ENCODE data around the gene CDH5. TPM values are rescaled to one million over a fixed set of nuclear protein-coding genes. Genes with fewer than 3 reads are reported as not detected.

Gene CDH5
- total RNA-seq, 1 donor from 2014 or later = 0.63 TPM

DNA sequence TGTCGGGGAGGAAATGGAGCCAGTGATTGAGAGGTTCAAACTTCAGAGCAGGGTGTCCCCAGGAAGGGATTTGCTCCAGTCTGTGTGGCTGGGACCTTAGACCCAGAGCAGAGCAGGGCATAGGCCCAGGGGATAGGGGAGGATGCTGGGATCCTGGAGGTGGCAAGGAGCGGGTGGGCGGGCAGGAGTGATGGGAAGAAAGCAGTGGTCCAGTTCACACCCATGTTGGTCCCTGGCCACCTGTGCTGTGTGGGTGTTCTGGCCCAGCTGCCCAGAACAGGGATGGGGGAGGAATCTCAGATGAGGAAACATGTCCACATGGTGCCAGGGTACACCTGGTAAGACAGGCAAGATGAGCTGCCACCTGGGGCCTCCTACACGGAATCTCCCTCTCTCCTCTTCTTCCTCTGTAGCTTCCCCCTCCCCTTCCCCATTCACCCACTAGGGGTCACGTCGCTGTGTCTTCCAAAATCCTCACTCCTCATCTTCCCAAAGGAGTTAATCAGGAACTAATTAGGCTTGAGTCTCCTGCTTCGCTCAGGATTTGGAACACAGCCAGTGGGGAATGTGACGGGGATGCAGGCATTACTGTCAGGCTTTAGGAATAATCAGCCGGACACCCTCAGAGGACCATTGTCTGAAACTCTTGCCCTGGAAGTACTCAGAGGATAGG, 62.9 kb downstream of the CDH5 start:
- no peak overlapping the region for H3K4me3 ChIP-seq (ENCODE audit: low read depth, low read length)
- TF ChIP-seq, protein P1, sequence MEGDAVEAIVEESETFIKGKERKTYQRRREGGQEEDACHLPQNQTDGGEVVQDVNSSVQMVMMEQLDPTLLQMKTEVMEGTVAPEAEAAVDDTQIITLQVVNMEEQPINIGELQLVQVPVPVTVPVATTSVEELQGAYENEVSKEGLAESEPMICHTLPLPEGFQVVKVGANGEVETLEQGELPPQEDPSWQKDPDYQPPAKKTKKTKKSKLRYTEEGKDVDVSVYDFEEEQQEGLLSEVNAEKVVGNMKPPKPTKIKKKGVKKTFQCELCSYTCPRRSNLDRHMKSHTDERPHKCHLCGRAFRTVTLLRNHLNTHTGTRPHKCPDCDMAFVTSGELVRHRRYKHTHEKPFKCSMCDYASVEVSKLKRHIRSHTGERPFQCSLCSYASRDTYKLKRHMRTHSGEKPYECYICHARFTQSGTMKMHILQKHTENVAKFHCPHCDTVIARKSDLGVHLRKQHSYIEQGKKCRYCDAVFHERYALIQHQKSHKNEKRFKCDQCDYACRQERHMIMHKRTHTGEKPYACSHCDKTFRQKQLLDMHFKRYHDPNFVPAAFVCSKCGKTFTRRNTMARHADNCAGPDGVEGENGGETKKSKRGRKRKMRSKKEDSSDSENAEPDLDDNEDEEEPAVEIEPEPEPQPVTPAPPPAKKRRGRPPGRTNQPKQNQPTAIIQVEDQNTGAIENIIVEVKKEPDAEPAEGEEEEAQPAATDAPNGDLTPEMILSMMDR (conservative IDR thresholded peaks at IDR 0.05; ENCODE audit: low read depth, low read length) = peak; percentile 22
- DNase-seq (ENCODE audit: low read depth) = no peak

DNA sequence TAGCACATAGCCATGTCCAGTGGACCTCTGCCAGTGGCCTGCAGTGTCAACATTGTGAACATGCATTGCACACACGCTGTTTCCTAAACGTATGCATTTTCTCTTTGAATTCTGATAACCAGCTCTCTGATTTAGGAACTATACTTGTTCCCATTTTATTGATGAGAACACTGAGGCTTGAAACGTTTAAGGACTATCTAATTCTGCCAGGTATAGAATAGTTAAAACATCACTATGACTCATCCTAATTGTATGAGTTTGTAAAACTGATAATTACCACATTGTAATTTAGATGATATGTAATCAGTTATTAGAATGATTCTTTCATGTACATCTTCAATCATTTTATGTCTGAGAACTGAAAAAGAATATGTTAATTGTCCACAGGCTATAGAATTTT, 63.7 kb downstream of the CDH5 start:
- DNase-seq (ENCODE audit: low read depth) = no peak
- TF ChIP-seq, protein P1 (conservative IDR thresholded peaks at IDR 0.05; ENCODE audit: low read depth, low read length) = no peak
- H3K4me3 ChIP-seq (ENCODE audit: low read depth, low read length) = no peak overlapping the region

DNA sequence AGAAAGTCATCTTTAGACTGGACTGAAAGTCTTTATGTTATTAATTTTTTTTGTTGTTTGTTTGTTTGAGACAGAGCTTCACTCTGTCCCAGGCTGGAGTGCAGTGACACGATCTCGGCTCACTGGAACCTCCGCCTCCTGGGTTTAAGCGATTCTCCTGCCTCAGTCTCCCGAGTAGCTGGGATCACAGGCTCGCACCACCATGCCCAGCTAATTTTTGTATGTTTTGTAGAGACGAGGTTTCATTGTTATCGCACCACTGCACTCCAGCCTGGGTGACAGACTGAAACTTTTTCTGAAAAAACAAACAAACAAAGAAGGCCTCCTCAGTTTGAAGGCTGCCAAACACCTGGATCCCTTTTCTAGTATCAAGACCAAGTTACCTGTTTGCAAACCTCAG, 65.3 kb downstream of the CDH5 start:
- H3K4me3 ChIP-seq (ENCODE audit: low read depth, low read length) = no peak overlapping the region
- TF ChIP-seq, protein P1 (conservative IDR thresholded peaks at IDR 0.05; ENCODE audit: low read depth, low read length) = no peak
- DNase-seq (ENCODE audit: low read depth) = no peak

DNA sequence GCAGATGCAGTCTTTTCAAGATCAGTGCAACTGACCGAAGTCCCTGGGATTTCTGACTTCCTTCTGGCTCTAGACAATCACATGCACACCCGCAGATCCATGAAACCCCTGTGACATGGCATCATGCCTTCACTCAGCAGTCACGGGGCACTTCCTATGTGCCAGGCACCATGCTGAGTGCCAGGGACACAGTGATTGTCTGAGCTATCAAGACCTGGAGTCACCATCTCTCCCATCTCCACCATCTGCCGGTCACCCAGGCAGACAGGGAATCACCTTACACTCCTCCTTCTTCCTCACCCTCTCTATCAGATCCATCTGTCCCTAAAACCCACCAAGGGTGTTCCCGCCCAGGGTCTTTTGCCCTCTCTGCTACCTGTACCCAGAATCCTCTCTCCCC, 65.9 kb downstream of the CDH5 start:
- no peak overlapping the region for H3K4me3 ChIP-seq (ENCODE audit: low read depth, low read length)
- TF ChIP-seq, protein P1 (conservative IDR thresholded peaks at IDR 0.05; ENCODE audit: low read depth, low read length) = no peak
- DNase-seq (ENCODE audit: low read depth) = no peak

DNA sequence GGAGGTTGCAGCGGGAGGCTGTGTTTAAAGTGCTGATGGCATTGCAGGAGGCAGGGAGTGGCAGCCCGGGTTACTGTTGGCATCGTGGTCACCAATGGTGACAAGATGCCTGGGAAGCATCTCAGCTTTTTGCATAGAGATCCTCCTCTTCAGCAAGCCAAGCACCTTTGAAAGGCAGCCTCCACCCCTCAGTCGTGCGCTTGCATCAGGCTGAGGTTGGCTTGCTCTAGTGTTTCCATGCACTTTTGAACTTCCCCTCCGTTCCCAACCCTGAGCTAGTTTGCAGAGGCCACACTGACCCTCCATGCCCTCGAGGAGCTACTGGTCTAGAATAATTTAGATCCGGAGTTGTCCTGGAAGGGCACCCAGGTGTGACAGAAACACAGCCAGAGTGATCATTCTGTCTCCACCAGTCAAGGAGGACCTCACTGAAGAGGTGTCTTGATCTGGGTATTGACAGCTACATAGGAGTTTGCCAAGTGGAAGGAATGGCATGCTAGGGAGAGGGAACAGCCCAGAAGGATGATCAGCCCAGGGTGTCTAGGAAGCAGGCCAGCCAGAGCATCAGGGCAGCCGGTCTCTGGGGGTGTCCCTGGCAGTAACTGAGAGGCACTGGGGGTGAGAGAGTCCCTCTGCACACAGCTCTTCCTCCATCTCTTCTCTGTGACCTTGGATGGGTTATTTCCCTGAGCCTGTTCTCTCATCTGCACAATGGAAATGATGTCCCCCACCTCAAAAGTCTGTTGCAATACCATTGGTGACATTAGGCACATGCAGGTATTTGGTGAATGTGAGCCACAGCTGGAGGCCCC, 68.3 kb downstream of the CDH5 start:
- TF ChIP-seq, protein P1 (conservative IDR thresholded peaks at IDR 0.05; ENCODE audit: low read depth, low read length) = no peak
- no peak overlapping the region for H3K4me3 ChIP-seq (ENCODE audit: low read depth, low read length)
- no peak for DNase-seq (ENCODE audit: low read depth)

DNA sequence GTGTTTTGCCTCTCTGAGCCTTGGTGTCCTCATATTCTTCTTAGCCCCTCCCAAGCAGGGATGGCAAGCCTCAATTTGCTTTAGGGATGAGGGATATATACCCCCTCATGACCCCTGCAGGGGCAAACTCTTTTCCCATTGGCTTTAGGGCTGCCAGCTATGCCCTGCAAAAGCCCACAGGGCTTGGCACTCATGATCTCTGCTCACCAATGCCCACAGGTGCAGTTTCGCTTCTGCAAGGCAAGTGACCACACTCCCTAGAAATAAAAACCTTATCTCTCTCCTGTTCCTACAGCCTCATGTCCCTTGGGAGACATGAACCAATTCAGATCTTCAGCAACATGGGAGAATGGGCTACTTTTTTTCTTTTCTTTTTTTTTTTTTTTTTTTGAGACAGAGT, 69.4 kb downstream of the CDH5 start:
- H3K4me3 ChIP-seq (ENCODE audit: low read depth, low read length) = no peak overlapping the region
- DNase-seq (ENCODE audit: low read depth) = no peak
- TF ChIP-seq, protein P1 (conservative IDR thresholded peaks at IDR 0.05; ENCODE audit: low read depth, low read length) = no peak

Data from epithelial cell of proximal tubule (primary cell).